Measurements from ENCODE around the gene FAM227B.
"Not testable (repeated sequence)": the region's sequence is repeated elsewhere in the genome, so short reads cannot be mapped to it uniquely, and the experiment has no call there.

- TF ChIP-seq CCAR2 (optimal IDR thresholded peaks at IDR 0.05; ENCODE audit: low read depth, low read length); ZNF292 (CRISPR knock-in tag; IDR thresholded peaks at IDR 0.05; ENCODE audit: borderline replicate concordance, low read depth); STAT5B (CRISPR knock-in tag; IDR thresholded peaks at IDR 0.05); FOXJ3 (CRISPR knock-in tag; IDR thresholded peaks at IDR 0.05; ENCODE audit: borderline replicate concordance); PBX2 (CRISPR knock-in tag; IDR thresholded peaks at IDR 0.05); HNRNPH1 (optimal IDR thresholded peaks at IDR 0.05; ENCODE audit: low read depth, low read length); HOXA5 (CRISPR knock-in tag; IDR thresholded peaks at IDR 0.05); NFYB (CRISPR knock-in tag; IDR thresholded peaks at IDR 0.05); EZH2 (conservative IDR thresholded peaks at IDR 0.05; ENCODE audit: low read depth, low read length); ZNF512 (CRISPR knock-in tag; IDR thresholded peaks at IDR 0.05): not testable (repeated sequence)
- TF ChIP-seq, protein P1, sequence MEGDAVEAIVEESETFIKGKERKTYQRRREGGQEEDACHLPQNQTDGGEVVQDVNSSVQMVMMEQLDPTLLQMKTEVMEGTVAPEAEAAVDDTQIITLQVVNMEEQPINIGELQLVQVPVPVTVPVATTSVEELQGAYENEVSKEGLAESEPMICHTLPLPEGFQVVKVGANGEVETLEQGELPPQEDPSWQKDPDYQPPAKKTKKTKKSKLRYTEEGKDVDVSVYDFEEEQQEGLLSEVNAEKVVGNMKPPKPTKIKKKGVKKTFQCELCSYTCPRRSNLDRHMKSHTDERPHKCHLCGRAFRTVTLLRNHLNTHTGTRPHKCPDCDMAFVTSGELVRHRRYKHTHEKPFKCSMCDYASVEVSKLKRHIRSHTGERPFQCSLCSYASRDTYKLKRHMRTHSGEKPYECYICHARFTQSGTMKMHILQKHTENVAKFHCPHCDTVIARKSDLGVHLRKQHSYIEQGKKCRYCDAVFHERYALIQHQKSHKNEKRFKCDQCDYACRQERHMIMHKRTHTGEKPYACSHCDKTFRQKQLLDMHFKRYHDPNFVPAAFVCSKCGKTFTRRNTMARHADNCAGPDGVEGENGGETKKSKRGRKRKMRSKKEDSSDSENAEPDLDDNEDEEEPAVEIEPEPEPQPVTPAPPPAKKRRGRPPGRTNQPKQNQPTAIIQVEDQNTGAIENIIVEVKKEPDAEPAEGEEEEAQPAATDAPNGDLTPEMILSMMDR (CRISPR knock-in tag; IDR thresholded peaks at IDR 0.05) = not testable (repeated sequence)
These were observed 141.6 kb downstream of the FAM227B start for GRCh38 chr15:49478982-49479381.

All from HepG2 (cell line).